ENCODE measurements around the gene MBD4. TPM values are rescaled to one million over a fixed set of nuclear protein-coding genes. Genes with fewer than 3 reads are reported as not detected.
"Not testable (repeated sequence)": the region's sequence is repeated elsewhere in the genome, so short reads cannot be mapped to it uniquely, and the experiment has no call there.

The MBD4 gene
- 26.4 and 37.5 TPM in 2 replicates for total RNA-seq (2014; rRNA removed; shearing (Covaris generic))

DNA sequence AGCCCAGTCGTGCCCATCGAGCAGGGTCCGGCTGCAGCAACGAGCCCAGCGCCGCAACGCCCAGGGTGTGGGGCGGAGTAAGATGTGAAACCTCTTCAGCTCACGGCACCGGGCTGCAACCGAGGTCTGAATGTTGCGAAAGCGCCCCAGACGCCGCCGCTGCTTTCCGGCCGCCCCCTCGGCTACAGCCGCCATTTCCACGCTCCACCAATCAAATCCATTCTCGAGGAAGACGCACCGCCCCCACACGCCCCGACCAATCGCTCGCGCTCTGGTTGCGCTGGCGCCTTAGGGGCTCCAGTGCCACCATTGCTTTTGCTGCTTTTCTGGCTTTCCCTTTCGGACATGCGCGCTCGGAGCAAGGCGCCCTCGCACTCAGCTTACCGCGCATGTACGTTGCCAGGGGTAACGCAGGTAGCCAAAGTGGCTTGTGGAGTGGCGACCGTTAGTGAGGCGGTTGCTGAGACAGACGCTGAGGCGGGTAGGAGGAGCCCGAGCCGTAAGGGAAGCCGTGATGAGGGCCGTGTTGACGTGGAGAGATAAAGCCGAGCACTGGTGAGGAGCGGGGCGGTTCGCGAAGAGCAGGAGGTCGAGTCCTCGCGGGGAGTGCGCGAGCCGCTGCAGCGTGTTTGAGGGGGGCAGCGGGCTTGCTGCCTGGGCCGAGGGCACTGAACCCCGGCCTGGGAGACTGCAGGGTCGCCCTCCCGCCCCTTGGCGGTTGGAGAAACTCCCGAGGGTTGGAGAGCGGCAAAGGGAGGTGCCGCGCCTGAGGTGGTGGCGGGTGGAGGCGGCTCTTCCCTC lies at the start of gene MBD4, which contains the start of gene IFT122:
Gene MBD4, minus strand, starts transcription at position 132 of the 801 bp plus-strand sequence. Its CDS starts 115 bp downstream, at position 17.
Gene IFT122, plus strand, starts transcription at position 408 of the 801 bp plus-strand sequence. Its CDS starts 107 bp downstream, at position 515.
- peak; percentile 99 for DNase-seq (ENCODE audit: low read depth)

DNA sequence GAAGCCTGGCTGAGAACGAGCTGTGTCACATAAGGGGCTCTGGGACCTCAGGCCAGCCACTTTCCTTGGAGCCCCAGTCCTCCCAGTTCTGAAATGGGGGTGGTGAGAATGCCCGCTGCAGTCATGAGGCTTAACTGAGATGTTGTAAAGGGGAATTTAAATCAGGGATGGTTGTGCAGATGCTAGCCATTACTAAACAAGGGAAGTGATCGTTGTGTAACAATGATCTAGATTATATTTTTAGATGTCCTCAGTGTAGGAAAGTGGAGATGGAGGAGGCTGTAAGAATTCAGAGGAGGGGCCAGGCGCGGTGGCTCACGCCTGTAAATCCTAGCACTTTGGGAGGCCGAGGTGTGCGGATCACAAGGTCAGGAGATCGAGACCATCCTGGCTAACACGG lies 49.5 kb upstream of the MBD4 start:
- not testable (repeated sequence) for DNase-seq (ENCODE audit: low read depth)

DNA sequence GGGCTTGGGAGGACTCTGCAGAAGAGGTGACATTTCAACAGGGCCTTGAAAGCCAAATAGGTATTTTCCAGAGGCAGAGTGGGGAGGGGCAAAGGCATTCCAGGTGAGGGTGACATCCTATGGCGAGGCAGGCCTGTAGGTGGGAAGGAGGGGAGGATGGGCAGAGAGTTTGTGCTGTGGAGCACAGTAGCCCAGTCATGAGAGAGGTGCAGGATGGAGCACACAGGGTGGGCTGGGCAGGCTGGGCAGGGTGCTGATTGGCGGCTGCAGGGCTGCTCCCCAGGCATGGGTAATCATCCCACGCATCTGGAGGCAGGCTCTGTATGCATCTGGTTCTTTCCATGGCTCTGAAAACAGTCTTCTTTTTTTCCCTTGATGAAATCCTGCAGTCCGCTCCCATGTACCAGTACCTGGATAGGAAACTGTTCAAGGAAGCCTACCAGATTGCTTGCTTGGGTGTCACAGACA lies 48.2 kb upstream of the MBD4 start:
- not testable (repeated sequence) for DNase-seq (ENCODE audit: low read depth)

DNA sequence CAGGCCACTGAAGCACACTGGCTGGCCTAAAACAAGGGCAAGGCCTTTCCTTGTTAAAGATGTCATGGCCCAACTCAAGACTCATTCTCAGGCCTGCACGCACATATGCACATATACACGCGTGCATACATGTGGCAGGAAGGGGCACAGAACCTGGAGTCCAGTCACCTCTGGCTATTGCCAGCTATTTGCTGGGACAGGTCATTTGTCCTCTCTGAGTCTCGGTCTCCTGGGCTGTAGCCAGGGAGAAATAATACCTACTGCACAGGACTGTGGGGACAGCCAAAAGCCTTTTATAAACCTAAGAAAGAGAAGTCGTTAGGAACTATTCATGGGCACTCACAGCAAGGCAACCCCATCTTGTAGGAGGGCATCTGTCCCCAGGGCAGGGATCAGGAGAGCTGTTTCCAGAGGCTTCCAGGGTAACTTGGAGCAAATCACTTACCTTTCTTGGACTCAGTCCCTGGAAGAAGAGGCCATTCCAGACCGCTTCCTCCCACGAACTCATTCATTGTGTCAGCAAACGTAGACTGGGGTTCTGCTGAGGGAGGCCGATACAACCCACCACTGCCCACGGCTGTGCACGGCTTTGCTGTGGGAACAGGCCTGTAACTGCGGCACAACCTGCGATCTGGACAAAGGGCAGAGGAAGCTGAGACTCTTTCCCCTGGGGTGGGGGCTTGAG lies 47.6 kb upstream of the MBD4 start:
- DNase-seq (ENCODE audit: low read depth): no peak

DNA sequence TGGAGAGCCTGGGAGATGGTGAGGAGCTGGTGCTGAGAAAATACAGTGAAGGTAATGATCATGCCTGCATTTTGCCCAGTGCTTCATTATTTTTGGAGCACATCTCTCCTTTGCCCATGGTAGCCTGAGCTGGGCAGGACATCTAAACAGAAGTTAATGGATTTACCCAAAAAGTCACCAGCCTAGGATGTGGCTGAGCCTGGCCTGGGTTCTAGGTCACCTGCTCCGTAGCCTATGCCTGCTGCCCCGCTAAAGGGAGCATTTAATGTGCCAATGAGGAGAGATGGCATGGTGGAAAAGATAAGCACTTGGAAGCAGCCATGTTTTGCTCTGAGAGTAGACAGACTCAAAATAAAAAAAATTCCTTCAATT lies 46.9 kb upstream of the MBD4 start:
- no peak for DNase-seq (ENCODE audit: low read depth)

DNA sequence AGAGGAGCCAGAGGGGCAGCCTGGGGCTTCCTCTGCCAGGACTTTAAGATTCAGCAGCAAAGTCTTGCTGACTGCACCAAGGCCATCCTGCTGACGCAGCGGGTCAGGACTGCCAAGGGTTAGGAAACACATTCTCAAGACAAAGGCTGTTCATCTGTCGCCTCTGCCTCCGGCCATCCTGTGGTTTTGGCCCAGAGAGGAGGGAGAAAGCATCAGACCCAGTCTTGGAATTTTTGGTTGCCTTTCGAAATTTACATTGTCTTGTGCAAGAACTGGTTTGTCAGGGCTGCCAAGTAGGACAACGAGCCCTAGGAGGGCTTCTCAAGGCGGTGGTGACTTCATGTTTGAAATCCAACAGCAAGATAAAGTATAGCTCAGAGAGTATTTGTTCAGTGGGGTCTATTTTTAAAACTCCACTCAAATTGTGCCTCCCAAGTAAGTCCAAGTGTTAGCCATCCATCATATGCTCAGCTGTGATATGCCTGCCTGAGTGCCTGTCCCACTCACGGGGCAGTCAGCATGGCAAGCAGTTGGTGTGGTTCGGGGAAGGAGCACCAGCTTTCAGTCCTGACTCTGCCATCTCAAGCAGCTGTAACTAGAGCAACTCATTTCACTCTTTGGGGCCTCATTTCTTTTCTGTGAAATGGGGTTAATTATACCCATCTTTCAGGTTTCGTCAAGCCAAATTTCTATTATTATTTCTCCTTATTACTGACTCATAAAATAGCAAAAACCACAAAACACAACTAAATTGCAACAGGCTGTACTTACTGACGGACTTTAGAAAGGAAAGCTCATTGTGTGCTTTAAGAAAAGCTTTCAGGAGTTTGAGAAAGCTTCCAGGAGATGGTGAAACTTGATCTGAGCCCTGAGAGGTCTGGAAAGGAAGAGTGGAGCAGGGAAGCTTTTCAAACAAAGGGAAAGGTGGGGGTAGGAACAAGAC lies 46.2 kb upstream of the MBD4 start:
- peak; percentile 99 for DNase-seq (ENCODE audit: low read depth)

DNA sequence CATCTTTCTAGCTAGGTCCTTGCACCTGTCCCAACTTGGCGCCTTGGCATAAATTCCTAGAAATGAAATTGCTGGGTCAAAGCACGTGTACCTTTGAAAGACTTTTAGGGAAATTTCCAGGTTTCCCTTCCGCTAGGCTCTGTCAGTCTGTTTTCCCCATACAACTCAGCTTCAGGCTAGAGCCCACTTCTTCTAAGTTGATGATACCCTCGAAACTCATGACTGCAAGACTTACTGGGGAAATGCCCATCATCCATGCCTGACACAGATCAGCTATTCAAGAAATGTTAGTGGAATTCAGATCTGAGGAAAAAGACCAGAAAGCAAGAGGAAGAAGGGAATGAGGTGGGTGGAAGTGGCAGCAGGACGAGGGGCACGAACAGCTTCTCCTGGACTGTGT lies 45.4 kb upstream of the MBD4 start:
- DNase-seq (ENCODE audit: low read depth): not testable (repeated sequence)

DNA sequence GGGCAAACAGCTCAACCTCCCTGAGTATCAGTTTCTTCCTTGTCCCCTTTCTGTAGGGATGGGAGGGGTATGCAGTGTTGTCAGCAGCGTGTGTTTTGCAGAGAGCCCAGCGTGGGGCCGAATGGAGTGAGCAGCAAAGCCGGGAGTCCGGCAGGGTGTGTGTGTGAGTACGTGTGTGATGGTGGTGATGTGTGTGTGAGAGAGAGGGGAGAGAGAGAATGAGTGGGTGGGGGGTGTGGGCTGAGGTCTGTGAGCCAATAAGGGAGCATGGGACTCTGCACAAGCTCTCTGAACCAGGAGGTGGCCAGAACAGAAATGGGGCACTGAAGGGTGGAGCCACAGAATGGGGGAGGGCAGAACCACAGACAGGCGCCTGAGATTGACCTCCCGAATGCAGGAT lies 44.1 kb upstream of the MBD4 start:
- DNase-seq (ENCODE audit: low read depth): no peak

DNA sequence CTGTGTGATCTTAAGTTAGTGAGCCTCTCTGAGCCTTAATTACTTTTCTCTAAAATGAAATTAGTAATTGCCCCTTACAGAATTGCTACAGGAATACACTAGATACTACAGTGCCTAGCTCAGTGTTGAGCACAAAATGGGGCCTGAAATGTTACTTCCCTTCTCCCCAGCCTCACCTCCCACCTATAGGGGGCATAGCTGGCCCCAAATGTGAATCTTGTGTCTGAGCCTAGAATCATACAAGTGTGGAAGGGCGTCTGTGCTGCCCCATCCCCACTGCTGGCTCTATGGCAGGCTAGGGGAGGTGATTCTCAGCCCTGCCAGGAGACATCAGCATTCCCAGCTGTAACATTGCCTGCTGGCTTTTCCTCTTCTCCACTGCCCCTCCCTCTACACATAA lies 43.0 kb upstream of the MBD4 start:
- DNase-seq (ENCODE audit: low read depth): no peak

DNA sequence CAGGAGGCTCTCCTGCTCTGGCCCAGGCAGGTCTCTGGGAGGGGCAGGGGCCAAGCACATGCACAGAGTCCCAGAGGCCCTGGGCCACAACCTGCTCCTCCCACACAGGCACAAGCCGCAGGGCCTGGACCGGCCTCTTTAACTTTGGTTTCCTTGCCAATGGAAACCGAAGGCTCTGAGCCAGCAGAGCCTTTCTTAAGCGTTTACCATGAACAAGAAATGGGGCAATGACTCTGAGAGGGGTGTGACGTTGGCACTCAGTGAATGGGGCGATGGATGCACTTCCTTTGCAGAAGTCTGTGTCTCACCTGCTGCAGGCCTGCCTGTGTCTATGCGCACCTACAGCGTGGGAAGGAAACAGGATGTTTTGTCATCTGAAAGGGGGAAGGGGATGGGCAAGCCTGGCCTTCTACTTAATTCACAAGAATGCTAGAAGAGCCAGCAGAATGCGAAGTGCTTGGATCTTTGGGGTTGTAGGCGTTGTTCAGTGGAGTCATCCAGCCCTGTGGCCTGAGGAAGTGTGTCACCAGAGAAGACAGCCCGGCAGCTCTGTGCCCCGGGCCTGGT lies 42.1 kb upstream of the MBD4 start:
- no peak for DNase-seq (ENCODE audit: low read depth)

DNA sequence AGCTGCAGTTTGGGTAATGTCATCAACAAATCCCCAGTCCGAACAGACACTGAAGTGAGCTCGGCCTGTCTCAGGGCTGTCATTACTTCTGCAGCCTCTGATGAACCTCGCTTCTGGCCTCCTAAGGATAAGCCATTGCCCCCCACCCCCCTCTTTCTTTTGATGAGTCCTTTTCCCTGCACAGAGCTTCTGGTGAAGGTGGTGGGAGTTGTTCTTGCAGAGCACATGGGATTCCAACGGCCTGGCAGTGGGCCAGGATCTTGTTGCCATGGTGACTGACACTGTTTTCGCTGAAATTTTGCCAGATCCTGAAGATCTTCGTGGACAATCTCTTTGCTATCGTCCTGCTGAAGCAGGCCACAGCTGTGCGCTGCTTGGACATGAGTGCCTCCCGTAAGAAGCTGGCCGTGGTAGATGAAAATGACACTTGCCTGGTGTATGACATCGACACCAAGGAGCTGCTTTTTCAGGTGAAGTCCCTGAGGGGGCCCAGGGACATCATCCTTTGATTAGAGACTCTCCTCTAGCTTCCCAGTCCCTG lies 41.5 kb upstream of the MBD4 start:
- not testable (repeated sequence) for DNase-seq (ENCODE audit: low read depth)

DNA sequence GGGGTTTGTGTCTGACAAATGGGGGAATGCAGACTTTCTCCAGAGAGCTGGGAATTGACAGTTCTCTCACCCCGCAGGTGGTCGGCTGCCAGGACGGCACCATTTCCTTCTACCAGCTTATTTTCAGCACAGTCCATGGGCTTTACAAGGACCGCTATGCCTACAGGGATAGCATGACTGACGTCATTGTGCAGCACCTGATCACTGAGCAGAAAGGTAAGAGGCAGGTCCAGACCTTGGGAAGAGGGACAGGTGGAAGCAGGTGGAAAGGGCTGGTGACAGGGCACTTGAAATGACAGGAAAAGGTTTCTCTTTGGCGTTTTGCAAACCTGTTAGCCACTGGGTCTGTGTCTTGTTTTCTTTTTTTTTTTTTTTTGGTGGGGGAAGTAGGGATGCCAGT lies 36.8 kb upstream of the MBD4 start:
- no peak for DNase-seq (ENCODE audit: low read depth)

DNA sequence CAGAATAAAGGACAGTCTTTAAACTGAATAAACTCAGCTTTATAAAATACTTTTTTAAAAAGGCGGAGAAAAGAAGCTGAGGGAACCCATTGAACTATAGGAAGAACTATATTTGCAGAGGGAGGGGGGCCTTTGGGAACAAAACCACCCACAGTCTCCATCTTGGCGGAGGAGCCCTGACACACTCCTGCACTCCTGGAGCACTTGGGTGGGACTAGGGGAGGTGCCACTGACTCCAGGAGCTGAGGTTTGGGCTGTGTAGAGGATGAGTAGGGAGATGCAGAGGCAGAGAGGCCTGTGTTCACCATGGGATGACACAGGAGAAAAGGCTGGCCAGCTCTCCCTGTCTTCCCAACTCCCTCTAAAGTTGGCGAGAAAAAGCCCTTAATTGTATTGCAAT lies 36.1 kb upstream of the MBD4 start:
- DNase-seq (ENCODE audit: low read depth): no peak

DNA sequence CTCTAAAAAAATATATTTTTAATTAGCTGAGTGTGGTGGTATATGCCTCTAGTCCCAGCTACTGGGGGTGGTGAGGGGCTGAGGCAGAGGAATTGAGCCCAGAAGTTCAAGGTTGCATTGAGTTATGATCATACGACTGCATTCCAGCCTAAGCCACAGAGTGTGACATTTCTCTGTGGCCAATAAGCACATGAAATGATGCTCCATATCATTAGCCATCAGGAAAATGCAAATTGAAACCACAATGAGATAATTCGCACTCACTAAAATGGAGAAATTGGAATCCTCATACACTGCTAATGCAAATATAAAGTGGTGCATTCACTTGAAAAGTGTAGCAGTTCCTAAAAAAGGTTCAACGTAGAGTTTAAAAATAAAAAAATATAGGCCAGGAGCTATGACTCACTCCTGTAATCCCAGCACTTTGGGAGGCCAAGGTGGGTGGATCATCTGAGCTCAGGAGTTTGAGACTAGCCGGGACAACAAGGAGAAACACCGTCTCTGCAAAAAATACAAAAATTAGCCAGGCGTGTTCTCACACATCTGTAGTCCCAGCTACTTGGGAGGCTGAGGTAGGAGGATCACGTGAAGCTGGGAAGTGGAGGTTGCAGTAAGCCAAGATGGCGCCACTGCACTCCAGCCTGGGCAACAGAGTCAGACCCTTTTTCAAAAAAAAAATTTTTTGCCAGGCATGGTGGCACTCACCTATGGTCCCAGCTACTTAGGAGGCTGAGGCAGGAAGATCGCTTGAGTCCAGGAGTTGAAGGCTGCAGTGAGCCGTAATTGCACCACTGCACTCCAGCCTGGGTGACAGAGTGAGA lies 35.4 kb upstream of the MBD4 start:
- DNase-seq (ENCODE audit: low read depth): no peak

DNA sequence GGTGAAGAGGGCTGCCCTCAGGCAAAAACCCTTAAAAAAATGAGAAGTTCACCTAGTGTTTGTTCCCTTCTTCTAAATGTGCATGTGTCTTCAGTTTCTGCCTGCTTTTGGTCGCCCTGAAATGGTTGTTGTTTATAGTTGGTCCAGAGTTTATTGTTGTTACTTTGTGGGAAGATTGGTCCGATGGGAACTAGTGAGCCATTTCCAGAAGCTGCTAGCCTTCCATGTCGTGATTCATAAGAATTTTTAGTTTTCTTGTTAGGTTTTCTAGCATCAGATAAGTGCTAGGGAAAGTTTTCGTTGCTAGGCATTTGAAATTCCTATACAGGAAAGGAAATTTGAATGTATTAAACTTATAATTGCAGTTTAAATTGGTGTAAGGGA lies 34.0 kb upstream of the MBD4 start:
- DNase-seq (ENCODE audit: low read depth): no peak

DNA sequence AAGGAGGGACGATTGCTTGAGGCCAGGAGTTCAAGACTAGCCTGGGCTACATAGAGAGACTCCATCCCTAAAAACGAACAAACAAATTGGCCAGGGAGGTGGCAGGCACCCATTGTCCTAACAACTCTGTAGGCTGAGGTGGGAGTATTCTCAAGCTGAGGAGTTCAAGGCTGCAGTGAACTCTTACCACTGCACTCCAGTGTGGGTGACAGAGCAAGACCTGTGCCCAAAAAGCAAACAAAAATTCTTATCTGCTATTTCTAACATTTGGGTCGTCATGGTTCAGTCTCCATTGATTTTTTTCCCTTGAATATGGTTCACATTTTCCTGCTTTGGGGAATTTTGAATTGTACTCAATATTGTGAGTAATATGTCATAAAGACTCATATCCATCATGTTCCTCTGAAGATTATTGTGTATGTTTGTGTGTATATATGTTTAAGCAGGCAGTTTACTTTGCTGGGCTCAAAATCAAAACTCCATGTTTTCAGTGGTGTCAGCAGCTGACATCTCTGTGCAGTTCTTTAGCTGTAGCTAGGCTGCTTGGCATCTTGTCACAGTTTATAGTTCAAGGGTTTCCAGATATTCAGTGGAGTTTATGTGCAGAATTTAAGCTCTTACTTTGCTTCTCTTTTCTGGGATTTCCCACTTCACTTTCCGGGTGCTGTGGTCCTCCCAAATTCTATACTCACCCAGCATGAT lies 33.5 kb upstream of the MBD4 start:
- no peak for DNase-seq (ENCODE audit: low read depth)

DNA sequence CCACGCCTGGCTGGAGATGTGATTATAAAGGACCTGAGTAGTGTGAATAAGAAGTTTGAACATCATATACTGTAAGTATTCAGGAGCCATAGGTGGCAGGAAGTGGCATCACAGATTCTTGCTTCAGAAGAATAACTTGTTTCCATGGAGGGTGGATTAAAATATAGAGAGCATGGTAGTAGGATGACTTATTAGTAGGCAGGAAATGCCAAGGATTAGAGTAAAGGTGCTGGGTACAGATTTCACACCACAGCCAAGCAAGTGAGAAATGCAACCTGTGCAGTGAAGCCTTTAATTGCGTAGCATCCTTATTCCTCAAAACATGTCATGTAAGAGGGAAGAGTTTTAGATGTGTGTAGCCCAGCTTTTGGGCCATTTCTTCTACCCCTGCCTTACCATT lies 31.1 kb upstream of the MBD4 start:
- no peak for DNase-seq (ENCODE audit: low read depth)

DNA sequence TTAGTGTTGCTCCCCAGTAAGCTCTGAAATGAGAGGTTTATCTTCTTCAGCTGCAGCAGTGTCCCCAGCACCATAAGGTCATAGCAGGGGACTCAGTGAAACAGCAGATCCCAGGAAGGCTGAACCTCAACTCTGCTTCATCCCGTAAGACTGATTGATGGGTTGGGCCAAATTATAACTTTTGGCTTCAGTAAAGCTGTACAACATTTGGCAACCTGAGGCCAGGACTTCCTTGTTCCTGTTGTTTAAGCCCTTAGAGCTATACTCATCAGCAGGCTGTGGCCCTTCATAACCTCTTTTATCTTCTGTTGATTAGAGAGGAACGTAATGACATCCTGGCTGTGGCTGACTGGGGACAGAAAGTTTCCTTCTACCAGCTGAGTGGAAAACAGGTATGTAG lies 29.3 kb upstream of the MBD4 start:
- no peak for DNase-seq (ENCODE audit: low read depth)

DNA sequence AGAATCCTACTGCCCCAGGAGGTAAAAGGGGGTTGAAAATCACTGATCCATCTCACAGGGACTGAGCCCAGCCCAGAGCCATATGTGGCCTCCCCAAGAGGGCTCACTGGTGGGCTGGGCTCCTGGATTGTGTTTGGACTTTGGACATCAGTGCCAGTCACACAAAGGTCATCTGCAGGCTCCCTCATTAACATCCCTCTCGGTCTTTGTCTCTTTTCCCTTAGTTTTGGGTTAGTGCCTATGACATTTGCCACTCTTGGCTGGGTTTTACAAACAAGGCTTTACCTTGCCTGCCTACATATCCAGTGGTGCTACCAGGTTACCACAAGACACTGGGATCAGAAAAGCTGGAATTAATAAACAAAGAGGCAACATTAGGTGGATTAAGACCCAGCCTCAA lies 28.2 kb upstream of the MBD4 start:
- no peak for DNase-seq (ENCODE audit: low read depth)

DNA sequence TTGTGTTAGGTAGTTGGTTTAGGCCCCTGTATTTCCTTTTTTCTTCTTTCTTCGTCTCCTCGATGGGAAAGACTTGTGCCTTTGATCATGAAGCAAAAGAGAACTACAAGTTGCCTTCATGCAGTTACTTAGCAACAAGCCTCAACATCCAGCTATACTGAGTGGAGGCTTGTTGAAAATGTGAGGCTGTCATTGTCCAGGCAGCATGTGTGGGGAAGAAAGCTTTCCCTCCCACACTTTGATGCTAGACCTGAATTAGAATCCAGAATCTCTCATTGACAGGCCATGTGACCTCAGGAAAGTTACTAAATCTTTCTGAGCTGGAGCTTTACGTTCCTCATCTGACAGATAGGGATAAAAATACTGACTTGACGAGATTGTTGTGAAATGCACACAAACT lies 24.0 kb upstream of the MBD4 start:
- DNase-seq (ENCODE audit: low read depth): no peak

Measured in RPMI7951 (cell line).